ENCODE measurements around the gene CHI3L2.
"Not testable (repeated sequence)": the region's sequence is repeated elsewhere in the genome, so short reads cannot be mapped to it uniquely, and the experiment has no call there.

The CHI3L2 gene

DNA sequence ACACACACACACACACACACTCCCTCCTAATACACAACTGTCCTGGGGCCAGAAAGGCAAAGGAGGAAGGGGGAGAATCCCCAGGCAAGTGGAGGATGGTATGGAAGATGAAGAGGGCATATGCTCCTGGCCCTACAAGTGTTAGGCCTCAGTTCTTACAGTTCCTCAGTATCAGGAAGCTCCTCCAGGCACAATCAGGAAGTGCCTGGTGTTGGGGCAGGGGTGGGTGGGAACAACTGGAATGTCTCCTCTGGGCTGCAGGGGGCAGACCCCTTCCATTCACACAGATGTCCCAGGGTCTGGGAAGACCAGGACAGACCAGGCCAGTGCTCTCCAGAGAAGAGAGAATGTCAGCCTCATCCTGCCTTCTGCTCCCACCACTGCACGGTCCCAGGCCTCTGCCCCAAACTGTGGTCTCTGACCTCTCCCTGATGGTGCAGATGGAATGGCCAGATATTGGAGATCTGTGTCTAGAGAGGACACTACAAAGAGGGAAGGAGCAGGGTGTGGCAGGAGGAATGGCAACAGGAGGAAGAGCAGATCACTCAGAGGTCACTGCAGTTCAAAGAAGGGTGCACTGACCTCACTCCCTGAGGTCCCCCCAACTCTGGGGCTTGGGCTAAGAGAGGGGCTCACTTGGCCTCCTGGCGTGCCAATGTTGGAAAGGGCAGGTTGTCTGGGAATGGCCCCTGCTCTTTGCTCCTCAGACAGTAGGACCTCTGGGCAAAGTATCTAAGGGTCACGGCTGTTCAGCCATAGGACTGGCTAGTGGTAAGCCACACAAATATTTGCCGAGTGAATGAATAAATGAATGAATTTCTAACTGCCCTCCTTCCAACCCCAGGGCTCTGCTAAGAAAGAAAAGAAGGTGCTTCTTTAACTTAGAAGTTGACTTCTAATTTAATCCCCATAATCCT lies 24.5 kb upstream of the CHI3L2 start:
- DNase-seq = no peak

DNA sequence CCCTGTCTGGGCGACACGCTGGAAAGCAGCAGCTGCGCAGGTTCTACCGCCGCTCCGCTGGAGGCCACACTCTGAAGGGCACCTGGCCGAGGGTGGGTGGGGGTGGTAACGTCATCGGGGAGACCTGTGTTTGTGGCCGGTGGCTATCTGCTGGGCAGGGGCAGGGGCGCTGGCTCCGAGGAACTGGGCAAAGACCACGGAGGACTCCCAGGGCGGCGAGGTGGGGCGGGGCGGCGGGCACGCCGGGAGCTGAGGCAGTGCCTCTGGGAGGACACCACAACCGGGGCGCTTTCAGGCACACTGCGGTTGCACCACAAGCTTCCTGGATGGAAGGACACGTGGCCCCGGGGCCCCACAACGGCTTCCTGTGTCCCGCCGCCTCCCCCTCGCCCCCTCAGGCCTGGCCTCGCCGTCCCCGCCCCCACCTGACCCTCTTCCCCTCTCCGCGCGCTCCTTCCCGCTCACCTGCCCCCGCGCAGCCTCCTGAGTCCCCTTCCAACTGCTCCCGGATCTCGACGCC lies 23.8 kb upstream of the CHI3L2 start:
- peak; percentile 48 for DNase-seq

DNA sequence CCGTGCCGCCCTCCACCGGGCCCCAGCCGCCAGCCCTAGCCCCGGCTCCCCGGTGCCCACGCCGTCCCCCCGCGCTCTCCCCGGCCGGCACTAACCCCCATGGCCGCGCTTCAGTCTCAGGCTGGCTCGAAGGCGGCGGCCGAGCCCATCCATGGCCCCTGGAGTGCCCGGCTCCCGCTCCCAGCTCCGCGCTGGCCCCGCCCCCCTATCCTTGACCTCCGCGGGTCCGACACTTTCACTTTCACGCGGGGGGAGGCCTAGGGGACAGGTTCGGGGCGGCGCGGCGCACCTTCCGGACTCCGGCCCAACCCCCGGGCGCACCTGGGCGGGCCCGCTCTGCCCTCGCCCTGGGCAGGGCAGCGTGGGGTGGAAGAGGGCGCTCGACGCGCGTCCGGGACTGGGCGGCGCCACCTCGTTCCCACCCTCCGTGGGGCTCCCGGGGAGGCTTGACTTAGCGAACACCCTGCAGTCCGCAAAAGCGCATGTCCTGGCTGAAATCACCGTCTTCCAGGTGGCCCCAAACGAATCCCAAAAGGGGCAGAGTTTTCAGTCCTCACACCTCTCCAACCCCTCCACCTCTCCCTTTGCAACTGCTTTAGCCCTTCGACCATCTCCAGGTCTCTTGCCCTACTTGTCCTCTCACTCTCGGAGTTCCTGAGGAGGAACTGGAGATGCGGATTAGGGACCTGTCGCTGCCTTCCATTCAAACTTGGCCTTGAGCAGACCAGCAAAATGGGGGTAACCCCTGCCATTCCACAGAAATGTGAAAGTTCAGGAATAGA lies 23.1 kb upstream of the CHI3L2 start:
- peak; percentile 47 for DNase-seq

DNA sequence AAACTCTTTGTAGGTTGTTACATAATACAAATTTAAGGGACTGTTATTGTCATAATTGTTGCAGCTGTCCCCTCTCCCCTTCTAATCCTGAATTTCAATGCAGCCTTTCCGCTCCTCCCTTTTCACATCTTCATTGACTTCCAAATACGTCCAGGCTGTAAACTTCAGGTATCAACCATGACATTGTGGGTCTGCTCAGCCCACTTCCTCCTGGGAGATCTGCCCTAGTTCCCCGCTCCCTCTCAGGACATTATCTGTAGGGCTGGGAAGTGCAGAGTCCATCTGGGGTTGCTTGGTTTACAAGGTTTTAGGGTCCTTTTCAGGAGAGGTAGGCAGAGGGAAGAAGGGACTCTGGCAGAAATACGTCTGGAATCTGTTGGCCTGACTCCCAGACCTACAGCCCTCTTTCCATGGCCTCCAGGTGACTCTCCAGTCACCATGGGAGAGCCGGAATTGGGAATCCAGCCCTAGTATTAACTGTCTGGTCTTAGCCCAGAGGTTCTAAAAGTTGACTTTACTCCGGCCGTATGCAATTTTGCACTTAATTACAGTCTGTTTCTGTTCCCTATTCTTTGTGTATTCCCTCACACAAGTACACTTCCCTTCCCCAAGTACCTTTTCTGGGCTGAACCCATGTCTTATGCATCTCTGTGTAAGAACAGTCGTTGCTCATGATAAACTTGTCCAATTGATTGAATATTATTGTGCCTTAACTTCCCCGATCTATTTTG lies 22.4 kb upstream of the CHI3L2 start:
- no peak for DNase-seq

DNA sequence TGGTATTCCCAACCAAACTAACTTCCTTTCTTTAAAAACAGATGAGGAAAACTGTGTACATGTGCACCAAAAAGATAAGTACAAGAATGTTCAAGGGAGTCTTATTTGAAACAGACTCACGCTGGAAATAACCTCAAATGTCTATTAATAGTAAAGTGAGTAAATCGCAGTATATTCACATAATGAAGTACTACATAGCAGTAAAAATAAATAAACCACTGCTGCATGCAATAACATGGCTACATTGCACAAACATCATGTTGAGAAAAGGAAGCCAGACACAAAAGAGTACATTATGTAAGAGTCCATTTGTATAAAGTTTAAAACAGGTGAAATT lies 21.8 kb upstream of the CHI3L2 start:
- no peak for DNase-seq

DNA sequence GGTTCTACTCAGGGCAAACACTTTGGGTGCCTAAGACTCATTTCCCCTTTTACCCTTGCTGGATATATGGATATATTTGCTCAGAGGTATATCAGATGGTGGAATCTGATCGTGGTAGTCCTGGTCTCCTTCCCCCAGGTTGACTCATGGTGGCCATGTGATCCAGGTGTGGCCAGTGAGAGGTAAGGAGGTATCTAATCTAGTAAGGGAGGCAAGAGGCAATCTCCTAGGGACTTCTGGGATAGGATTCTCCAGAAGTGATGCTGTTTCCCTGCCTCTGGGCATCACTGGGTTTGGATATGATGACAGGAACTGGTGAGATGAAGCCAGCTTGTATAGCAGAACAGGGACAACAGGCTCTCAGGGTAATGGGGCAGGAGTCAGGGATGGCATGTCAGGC lies 18.6 kb upstream of the CHI3L2 start:
- DNase-seq = no peak

DNA sequence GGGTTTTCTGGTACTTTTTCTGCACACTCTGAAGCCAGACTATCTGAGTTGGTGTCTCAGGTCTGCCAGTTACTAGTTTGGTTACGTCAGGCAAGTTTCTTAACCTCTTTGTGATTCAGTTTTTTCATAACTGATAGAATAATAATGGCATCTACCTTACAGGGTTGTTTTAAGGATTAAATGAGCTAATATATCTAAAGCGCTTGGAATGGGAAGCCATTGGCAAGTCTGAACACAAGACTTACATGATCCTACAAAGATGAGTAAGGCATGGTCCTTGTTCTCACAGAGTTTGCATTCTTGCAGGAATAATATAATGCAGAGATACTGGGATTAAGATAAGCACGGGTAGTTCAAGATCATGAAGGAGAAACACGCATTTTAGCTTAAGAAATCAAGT lies 17.9 kb upstream of the CHI3L2 start:
- DNase-seq = no peak

DNA sequence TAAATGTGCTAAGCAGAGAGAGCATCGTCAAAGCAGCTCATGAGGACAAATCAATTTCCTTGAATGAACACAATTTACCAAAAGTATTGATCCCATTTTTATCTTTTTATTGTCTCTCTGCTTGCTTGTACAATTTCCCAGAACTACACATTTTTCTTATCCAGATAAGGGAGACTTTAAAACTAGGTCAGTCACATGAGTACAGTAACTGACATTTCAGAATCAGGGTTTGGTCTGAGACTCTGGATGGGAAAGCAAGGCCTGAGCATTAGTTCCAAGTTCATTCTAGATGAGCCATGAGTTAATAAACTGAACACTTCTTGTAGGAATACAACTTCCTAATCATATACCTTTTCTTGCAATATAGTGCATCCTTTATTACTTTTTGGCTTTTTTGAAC lies 15.6 kb upstream of the CHI3L2 start:
- DNase-seq = no peak

DNA sequence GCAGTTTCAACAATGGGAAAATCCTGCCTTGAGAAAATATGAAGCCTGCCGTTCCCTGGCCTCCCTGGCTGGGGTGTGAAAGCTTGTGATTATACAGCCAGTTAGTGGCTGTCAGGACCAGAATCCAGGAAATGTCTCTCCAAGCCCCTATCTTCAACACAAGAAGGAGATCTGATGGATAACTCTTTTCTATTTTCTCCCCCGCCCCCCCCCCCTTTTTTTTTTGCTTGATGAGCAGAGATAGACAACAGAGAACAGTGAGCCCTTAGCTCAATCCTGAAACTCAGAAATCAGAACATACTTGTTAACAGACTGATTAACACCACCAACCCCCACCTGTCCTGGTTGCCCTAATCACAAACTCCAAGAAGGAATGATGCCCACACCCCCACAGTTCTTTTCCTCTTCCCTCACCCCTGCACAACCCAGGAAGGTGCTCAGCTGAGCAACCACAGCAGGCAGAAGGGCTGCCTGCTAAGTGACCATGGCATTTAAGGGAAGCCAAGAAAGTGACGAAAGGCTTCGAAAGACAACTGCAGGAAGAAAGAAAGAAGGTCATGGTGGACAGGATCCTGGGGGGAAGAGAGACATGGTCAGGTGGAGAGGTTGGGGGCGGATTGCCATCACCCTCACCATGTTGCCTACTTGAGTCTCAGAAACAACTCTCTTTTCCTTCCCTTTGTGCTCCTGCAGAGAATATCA lies 14.7 kb upstream of the CHI3L2 start:
- no peak for DNase-seq

DNA sequence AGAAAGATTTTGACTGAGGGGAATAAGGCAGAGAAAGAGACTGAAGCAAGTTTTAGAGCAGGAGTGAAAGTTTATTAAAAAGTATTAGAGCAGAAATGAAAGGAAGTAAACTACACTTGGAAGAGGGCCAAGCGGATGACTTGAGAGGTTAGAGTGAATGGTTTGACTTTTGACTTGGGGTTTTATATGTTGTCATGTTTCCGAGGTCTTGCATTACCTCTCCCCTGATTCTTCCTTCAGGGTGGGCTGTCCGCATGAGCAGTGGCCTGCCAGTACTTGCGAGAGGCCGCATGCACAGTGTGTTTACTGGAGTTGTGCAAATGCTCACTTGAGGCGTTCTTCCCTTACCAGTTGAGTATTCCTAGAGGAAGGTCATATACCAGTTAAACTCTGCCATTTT lies 14.1 kb upstream of the CHI3L2 start:
- DNase-seq = no peak

DNA sequence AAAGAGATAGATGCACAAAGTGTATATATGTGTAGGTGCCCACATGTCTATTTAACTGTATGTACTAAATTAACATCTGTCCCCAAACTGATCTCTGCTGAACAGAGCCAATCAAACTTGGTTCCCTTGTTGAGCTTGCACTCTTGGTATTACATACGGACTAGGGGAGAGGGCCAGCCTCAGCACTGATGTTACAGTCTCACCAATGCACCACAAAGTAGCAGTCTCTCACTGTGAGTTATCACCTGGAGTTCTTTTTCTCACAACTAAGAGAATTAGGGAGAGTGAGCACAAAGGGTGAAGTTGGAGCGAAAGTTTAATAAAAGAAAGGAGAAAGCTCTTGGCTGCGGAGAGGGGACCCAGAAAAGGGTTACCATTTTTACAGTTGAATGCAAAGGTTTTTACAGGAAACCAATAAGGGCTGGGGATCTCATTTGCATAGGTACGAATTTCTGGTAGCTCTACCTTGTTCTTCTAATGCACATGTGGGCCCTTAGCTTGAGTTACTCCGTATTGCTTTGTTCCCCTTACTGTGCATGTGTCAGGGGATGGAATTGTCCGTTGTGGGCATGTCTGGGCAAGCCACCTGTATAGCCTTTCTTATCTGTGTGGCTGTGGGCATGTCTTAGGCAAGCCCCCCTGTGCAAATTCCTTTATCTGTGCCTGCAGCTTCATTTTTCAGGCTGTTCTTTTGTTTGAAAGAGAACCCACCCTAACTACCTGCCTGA lies 13.3 kb upstream of the CHI3L2 start:
- DNase-seq = no peak

DNA sequence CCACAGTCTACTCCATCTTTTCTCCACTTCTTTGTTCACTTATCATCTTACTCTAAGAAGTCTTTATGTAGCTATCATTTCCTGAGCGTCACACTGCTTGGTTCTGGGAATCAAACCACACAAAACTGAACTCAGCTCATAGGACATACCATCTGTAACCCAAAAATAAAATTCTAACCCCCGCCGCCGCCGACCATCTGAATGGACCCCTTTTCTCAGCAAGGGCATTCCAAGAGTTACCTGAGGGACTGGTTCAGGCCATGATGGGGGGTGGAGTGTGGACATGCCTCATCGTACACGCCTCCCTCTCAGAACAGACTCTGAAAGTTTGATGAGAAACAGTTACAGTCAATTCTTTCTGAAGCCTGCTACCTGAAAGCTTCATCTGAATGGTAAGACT lies 12.6 kb upstream of the CHI3L2 start:
- DNase-seq = no peak

DNA sequence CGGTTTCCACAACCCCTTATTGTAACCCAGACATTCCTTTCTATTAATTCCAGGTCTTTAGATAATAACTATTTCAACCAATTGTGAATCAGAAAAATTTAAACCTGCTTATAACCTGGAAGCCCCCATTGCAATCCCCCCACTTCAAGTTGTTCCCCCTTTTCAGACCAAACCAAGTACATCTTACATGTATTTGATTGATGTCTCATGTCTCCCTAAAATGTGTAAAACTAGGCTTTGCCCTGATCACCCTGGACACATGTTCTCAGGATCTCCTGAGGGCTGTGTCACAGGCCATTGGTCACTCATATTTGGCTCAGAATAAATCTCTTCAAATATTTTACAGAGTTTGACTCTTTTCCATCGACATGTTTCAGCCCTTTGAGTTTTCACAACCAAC lies 12.2 kb upstream of the CHI3L2 start:
- DNase-seq = not testable (repeated sequence)

DNA sequence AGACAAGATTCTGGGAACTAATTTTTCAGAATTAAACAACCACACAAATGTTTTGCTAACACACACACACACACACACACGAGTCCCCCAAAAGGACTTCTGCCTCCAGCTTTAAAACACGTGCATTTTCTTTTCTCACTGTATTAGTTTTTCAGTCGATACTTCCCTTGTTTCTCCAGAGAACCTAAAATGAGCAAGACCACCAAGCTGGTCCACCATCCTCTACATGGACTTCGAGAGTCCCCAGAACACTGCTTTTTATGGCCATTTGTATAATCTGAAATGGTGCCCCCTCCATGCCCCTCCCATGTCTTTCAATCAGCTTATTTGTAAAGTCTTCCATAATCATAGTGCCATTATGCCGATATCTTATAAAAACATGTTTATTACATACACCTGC lies 10.8 kb upstream of the CHI3L2 start:
- no peak for DNase-seq

DNA sequence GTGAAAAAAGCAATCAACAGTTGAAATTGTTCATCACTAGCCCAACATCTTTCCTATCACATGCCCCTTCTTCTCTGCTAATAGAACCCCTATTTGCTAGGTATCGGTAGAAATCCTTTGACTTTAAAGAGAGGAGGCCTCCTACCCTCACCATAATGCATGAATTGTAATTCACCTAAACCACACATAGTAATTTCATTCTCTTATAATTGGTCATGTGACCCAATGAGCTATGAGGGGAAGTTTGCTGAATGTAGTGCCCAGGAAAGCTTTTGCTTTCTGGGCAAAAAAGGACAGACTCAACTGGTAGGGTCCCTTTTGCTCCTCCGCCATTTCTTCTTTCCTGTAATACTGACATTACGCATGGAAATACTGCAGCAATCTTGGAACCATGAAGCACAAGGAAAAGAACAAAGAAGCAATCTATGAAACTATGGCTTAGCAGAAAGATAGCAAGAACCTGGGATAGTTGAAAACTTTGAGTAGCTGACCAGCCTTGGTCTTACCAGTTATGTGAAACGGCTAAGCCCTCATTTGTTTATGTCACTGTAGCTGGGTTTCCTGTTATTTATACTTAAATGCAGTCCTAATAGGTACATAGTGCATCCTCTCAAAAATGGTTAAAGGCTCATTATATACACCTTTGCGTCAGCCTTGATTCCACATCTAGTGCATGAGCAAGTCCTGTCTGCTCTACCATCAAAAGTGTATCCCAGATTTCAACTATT lies 10.2 kb upstream of the CHI3L2 start:
- DNase-seq = no peak

DNA sequence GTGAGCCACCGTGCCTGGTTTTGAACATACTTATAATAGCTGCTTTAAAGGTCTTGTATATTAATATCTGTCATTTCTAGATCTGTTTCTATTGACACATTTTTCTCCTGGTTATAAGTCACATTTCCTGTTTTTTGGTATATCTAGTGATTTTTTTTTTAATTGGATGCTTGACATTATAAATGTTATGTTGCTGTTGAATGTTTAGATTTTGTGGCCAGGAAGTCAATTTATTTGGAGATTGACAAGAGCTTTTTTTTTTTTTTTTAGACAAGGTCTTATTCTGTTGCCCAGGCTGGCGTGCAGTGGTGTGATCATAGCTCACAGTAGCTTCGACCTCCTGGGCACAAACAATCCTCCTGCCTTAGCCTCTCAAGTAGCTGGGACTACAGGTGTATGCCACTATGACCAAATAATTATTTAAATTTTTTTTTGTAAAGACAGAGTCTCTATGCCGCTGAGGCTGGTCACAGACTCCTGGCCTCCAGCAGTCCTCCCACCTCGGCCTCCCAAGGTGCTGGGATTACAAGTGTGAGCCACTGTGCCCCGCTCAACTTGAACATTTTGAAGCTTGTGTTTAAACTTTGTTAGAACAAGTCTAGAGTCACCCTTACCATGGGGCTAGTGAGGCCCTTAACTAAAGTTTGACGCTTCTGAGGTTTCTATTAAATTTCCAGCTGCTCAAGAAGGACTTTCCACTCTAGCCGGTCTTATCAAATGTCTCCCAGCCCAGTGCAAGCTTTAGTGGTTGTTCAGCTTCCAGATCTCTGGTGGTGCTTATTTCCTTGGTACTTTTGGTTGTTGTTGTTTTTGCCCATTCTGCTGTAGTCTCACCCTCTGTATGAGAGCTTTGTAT lies 8.6 kb upstream of the CHI3L2 start:
- no peak for DNase-seq

DNA sequence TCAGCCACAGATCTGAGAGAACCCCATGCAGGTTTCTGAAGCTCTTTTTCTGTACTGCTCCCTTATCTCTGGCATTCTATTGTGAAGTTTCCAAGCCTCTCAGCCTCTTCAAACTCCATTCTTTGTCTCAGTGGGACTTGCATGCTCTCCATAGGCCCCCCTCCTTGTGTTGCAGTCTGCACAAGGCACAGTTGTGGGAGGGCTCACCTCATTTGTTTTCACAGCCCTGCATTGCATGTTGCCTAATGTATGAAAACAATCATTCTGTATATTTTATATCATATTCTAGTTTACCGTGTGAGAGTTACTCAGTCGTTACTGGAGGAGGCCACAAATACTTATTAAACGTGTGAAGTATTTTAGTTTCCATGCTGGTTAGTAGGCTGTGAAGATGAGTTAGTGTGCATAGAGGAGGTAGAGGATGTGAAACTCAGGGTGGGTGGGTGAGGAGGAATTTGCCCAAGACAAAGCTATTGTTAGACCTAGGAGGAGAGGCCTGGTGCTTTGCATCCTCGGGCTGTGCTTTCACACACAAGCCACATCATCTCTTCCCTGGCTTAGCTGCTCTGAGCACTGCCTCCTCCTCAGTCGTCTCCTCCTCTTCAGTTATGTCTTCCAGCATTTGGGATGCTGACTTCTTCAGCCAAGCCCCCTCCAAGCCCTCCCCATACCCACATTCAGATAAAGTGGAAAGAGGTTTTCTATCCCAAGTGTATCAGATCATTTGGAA lies 7.8 kb upstream of the CHI3L2 start:
- no peak for DNase-seq

DNA sequence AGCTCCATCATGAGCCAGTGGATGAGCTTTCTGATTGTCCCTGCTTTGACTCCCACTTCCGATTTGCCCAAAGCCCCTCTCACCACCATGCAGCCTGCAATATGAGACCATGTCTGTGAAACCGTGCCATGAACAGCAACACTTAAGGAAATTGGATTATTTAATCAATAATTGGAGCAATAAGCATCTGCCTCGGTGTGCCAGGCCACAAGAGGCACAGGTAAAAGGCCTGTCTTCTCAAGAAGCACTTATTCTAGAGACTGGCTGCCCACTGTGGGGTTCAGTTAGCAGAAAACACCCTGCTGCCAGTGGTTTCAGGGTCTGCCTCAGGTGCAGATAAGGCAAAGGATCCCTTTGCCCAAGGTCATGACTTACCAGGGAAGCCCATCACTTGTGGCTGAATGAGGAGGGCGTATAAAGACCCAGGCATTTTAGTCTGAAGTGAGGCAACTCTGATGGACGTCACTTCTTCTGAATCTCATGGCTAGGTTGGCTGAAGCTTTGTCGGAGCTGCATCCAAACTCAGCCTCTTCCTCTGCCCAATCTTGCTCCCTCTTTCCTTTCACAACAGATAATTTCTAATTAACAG lies 7.1 kb upstream of the CHI3L2 start:
- DNase-seq = no peak

DNA sequence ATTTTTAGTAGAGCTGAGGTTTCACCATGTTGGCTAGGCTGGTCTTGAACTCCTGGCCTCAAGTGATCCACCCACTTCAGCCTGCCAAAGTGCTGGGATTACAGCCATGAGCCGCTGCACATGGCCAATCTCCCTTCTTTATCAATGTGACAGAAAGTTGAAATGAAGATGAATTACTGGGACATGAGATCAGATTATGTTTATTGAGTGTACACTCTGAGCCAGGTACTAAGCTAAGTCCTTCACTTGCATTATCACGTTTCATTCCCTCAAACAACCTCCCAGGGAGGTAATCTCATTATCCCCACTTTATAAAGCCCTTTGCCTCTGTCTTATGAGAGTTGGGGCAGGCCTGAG lies 6.3 kb upstream of the CHI3L2 start:
- no peak for DNase-seq

Measured in DMS153 (cell line).